HG02623 (cell line): ENCODE measurements around the gene MGMT.

Source experiments
- ATAC-seq: cut with Tn5 transposase; IDR thresholded peaks from one replicate; pipeline ENCODE4 v1.9.1; 2021; ENCODE audit warnings: moderate library complexity; ENCODE audit not compliant: unreplicated experiment

MGMT gene

DNA sequence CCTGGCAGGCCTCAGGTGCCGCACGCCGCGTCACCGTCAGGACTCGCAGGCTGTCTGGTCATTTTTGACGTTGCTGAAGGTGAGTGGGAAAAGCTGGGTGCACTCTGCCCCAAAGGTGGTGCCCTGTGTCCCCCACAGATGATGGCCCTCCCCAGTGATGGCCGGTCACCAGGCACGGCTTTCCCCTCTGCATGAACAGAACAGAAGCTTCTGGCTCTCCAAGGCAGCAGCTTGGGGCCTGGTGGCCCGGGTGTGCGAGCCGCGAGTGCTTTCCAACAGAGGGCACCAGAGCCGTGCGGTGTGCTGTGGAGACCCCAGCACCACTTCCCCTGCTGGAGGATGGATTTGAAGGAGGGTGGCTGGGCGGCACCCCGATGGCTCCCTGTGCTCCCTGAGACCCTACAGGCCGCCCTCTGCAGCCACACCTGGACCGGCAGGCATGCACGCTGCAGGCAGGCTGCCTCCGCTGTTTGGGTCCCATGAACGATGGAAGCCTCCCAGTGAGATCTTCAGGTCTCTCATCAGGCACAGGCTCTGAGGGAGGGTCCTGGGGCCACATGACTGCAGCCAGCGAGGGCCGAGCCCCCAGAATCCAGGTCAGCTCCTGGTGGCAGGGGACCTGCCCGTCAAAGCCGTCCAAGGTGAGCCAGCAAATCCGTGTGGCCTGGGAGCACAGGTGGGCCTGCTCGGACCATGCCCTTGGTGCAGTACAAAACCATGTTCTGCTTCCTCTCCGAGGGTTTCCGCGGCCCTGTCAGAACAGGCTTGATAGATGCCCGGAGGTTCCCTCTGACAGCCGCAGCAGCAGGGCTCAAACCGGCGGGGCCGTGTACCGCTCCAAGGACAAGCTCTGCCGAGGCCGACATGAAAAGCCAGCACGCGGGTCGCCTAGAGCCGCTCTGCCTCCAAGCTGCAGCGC lies 301.7 kb downstream of the MGMT start:
- no peak for ATAC-seq

DNA sequence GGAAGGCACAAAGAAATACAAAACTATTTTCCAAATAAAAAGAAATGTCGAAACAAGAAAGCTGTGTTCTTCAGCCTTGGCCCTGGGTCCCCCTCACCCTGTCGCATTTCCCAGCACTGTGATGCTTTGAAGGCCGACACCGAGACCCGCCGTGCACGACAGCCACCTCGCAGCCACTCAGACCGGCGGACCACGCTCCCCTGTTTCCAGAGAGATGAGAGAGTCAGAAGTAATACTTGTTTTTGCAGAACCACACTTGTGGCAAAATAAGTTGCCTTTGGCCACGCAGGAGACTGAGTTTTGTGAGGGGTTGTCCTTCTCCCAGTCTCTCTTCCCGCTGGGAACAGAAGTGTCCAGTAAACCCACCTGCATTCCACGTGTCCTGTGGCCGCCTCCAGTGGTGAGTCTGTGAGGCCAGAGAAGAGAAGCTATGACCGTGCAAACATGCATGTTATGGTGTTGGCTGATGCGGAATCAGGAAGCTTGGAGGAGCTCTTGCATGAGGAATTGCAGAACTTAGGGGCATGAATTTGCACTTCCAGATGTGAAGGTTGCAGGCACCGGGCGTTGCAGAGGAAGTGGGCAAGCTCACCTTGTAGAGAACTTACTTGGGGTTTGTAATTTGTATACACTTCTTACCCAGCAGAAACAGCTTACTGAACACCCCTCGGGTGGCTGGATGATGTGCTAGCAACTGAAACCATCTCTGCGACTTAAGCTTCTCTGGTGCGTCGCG lies 302.5 kb downstream of the MGMT start:
- ATAC-seq = no peak

- ATAC-seq = no peak
Observed at GRCh38 chr10:129770286-129770685, 303.2 kb downstream of the MGMT start.

- no peak for ATAC-seq
Observed at GRCh38 chr10:129771024-129771423, 304.0 kb downstream of the MGMT start.

DNA sequence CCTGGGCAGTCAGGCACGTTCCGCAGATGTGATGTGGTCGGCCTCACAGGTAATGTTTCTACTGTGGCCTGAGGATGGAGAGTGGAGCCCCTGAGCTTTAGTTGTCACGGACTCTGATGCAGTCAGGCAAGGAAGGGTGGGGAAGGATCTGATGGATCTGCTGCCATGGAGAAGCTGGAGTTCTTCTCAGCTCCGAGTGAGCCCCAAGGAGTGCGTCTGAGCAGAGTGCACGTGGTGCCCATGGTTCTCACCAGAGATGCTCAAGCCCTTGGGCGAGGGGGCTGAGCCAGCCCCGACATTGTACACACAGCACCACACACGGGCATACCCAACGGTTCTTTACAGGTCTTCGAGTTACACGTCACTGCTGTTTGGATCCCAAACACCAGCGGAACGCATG lies 304.5 kb downstream of the MGMT start:
- no peak for ATAC-seq

DNA sequence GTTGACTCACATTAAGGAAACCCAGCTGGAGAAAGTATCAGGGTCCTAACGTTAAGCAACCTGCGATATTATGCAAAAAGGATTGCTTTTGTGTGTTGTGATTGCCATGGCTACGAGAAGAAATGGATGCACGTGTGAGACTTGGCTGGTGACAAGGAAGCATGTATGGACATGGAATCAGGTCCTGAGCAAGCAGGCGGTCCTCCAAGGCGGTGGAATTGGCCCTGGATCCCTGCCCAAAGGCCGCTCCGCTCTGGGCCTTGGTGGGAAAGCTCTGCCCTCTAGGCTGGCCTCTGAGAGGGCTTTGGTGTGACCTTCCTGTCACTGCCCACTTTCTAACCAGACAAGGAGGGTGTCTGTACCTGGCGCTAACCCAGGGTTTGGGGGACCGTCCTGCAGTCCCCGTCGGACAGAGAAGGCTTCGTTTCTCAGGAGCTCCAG lies 305.0 kb downstream of the MGMT start:
- ATAC-seq = no peak

DNA sequence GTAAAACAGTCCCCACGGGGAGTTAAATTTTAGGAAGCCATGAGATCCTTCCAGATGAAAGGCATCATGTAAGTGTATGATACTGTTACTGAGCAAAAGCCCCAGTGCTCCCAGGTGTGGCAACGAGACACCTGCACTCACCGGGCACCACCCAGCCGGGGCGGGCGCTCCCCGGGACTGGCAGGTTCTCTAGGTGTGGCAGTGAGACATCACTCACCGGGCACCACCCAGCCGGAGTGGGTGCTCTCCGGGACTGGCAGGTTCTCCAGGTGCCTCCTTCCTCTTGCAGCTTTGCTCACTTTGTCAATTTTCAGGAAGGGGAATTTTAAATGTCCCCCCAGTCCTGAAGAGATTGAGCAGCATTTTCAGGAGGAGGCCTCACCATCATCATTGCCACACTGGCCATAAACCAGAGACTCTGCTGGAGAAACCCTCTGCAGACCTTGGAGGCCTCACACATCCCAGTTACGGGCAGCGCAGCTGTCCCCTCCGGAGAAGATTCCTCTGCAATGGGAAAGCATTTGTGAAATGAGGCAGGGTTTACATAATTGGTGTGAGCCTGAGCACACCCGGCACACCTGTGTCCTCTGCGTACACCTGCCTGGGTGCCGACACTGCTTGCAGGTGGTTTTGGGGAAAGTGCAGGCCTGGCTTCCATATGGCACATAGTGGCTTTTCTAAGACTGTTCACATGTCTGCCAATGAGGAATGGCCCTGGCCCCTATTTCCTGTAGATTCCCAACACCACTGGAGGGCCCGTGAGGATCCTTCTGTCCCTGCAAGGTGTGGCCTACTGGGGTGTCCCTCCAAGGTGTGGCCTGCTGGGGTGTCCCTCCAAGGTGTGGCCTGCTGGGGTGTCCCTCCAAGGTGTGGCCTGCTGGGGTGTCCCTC lies 305.7 kb downstream of the MGMT start:
- ATAC-seq = no peak

GRCh38 chr10:129773359-129773990 lies 306.4 kb downstream of the MGMT start:
- ATAC-seq = no peak

GRCh38 chr10:129774082-129774735 lies 307.2 kb downstream of the MGMT start:
- no peak for ATAC-seq

GRCh38 chr10:129774736-129775401 lies 307.8 kb downstream of the MGMT start:
- no peak for ATAC-seq

DNA sequence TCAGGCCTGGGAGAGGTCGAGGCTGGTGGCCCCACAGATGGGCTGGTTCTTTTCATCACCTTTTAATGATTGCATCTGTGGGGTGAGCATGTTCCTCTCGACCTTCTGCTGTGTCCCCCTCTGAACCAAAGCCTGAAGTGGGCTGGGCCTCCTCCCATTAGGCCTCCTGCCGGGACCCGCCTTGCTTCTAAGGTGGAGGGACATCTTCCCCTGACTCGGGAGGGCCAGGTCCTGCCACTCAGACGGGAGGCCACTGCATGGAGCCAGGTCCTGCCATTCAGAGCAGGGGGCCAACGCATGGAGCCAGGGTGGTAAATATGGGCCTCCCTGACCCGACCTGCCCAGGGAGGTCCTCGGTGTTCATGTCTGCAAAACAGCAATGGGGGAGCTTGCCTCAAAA lies 308.6 kb downstream of the MGMT start:
- ATAC-seq = no peak

DNA sequence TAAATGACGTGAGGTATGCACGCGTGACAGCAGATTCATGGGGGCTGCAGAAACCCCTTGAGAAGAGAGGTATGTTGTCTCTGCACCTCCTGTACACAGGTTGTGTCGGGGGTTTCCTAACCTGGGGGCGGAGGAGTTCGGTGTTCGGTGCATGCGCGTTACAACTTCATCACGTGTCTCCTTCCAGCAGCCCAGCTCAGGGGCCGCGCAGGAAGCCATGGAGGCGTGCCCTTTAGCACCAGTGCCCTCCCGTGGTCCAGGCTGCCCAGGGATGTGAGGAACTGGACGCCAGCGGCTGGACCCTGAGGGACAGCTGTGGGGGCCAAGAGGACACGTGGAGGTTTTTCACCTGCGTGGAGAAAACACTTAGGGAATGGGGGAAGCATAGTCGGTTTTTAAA lies 310.6 kb downstream of the MGMT start:
- no peak for ATAC-seq

- no peak for ATAC-seq
Observed at GRCh38 chr10:129778571-129778970, 311.5 kb downstream of the MGMT start.

DNA sequence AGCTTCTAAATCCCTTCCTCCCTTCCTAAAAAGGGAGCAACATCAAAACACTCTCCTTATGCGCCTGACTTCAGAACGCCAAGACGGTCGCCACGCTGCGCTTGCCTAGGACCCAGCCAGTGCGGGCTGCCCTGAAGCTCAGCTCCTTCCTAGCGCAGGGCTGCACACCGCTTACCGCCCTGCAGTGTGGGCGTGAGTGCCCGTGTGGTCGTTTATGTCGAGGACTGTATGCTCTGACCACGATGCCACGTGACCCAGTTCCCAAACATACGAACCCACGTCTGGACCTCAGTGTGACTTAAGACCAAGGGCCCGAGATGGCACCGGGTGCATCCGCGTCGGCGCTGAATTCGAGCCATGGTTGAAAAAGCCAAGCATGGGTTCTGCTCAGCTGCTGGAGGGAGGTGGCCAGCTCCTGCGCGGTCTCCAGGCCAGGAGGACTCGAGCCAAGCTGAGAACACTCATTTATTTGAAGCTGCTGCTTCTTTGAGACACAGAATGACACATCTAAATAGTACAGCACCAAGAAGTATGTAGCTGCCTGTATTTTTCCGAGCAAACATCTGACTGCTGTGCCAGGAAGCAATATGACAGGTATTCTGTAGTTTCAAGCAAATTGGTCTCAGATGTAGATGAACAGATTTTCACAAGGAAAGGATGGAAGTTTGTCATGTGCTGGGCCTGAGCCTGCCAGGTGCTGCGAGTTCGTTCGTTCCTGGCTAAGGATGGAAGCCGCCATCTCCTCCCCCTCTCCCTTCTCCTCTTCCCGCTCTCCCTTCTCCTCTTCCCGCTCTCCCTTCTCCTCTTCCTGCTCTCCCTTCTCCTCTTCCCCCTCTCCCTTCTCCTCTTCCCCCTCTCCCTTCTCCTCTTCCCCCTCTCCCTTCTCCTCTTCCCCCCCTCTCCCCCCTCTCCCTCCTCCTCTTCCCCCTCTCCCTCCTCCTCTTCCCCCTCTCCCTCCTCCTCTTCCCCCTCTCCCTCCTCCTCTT lies 312.4 kb downstream of the MGMT start:
- ATAC-seq = no peak

DNA sequence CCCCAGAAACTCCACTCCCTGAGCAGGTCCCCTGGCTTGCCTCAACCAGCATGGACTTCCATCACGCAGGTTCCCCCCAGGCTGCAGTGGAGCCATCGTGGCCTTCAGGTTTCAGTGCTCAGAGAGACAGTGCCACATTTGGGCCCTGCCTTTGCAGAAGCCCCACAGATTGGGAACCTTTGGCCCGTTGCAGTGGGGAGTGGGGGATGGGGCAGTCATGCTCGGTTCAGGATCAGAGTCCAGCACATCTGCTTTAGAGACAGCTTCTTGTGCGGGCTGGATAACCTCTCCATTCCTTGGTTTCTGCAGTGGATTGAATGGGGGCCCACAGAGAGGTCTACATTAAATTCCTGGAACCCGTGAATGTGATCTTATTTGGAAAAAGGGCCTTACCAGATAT lies 313.2 kb downstream of the MGMT start:
- ATAC-seq = no peak

DNA sequence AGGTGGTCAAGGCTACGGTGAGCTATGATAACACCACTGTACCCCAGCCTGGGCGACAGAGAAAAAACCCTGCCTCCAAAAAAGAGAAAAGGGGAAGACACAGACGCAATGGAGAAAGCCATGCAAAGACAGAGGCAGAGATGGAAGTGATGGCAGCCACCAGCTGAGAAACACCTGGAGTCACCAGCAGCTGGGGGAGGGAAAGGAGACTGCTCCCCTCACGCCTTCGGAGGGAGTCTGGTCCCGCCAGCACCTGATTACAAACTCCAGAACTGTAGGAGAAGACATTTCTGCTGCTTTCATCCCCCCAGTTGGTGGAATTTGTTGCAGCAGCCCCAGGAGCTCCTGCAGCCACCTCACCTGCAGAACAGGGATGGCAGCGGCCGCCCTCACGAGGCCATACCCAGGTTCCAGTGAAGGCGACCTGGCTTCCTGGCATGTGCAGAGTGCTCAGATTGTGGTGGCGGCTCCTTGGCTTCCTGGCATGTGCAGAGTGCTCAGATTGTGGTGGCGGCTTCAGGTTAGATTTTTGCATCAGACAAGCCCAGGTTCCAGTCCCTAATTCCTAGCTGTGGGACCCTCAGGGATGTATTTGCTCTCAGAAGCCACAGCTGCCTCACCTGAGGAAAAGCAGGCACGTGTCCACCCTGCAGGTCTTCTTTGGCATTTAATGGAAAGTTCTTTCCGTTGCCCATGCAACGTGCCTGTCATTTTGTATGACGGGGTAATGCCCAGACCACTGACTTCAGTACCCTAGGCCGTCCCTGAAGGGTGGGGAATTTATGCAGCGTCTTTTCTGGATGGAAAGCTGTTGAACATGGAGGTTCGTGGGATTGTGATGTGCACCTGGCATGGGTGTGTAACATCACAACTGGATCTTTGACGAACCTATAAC lies 314.1 kb downstream of the MGMT start:
- no peak for ATAC-seq

DNA sequence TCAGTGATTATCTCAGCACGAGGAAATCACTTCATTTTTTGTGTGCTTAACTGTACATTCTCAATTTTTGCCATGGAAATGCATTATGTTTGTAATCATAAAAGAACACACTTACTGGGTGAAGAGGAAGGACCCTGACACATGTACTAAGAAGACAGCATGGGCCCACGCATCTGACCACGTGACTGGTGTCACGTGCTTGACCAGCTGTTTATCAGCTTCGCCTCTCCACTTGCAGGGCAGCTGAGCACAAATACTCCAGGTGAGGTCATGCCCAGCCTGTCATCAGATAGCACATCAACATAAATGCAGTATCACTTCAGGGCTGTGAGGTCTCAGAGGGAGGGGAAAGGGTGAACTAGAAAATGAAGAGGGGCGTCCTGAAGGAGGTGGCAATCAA lies 317.2 kb downstream of the MGMT start:
- ATAC-seq = no peak
